Loucy (cell line): Measurements from ENCODE around the gene ODF4.

Experiments
- CTCF ChIP-seq: fragments of 200-600 bp; sonication (generic); conservative IDR thresholded peaks from 2 replicates; pipeline ENCODE4 v1.5.1; 2014; ENCODE audit warnings: mild to moderate bottlenecking, antibody characterized with exemption, low read length
- EZH2phosphoT487 ChIP-seq: fragments of 200-600 bp; IDR thresholded peaks from 2 replicates; pipeline ENCODE4 v1.6.1; 2018; ENCODE audit warnings: antibody characterized with exemption, mild to moderate bottlenecking, moderate library complexity, borderline replicate concordance

- TF ChIP-seq CTCF (no peak), EZH2phosphoT487 (no peak)
Observed at GRCh38 chr17:8312251-8312650, 27.4 kb upstream of the ODF4 start.
